ENCODE data around the gene CYP3A7. TPM values are rescaled to one million over a fixed set of nuclear protein-coding genes. Genes with fewer than 3 reads are reported as not detected.
"Not testable (repeated sequence)": the region's sequence is repeated elsewhere in the genome, so short reads cannot be mapped to it uniquely, and the experiment has no call there.

CYP3A7 gene
- total and polyA plus RNA-seq, 7 donors, result not detected

DNA sequence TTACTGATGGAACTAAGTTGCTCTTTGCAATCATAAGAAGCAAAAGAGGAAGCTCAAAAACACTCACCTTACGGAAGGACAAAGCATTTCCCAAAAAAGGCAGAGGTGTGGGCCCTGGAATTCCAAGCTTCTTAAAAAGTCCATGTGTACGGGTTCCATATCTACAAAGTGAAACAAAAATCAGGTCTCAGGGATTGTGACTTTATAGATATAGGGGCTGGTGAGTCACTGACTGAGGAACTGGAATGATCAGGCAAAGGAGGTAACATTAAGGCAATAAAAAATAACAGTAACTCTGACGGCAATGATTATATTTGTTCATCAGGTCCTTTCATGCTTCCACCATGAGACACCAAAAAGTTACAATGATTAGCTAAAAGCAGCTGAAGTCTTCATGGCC lies 4.0 kb downstream of the CYP3A7 start:
- Histone ChIP-seq H3K27ac (no peak overlapping the region), H3K4me1 (no peaks in the 10 kb centered on the region), H3K9me3 (no peaks in the 10 kb centered on the region), H3K27me3 (ENCODE audit: insufficient read depth in 3 of 3, low read length in 2 of 3) (no peaks in the 10 kb centered on the region), H3K4me3 (no peak overlapping the region), H3K36me3 (ENCODE audit: insufficient read depth in 1 of 2, low read depth in 1 of 2) (no peaks in the 10 kb centered on the region)
- DNase-seq, result no peak
- no peak for ATAC-seq
- intact Hi-C loops (cut with DNase I), result no loop called here
- TF ChIP-seq, protein P1, sequence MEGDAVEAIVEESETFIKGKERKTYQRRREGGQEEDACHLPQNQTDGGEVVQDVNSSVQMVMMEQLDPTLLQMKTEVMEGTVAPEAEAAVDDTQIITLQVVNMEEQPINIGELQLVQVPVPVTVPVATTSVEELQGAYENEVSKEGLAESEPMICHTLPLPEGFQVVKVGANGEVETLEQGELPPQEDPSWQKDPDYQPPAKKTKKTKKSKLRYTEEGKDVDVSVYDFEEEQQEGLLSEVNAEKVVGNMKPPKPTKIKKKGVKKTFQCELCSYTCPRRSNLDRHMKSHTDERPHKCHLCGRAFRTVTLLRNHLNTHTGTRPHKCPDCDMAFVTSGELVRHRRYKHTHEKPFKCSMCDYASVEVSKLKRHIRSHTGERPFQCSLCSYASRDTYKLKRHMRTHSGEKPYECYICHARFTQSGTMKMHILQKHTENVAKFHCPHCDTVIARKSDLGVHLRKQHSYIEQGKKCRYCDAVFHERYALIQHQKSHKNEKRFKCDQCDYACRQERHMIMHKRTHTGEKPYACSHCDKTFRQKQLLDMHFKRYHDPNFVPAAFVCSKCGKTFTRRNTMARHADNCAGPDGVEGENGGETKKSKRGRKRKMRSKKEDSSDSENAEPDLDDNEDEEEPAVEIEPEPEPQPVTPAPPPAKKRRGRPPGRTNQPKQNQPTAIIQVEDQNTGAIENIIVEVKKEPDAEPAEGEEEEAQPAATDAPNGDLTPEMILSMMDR (IDR thresholded peaks at IDR 0.05), result no peak
- WGBS, 3 donors, result 90 to 94% (median 91%) methylated on average over 3 of the region's 3 CpGs

DNA sequence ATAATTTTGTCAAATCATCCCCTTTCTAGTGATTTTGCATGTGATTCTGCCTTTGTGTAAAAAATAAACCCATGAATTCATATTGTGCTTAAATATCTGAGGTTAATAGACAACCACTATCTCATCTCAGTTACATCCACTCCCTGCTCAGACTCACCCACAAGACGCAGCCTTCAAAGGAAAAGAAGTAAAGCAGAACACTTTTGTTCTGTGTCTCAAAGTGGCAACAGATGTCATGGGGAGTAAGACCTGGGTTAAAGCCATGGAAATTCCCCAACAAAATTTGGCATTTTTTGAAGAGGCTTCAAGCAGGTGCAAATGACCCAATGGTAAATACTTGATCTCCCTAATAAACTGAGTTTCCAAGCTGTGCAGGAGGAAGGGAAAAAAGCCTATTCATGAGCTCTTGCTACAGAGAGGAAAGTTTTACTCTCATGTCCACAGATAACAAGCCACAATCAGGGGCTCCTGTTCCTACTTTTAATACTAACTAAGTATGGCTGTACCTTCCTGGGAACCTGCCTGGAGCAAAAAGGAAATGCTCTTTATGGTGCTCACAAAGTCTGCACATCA lies 4.7 kb downstream of the CYP3A7 start:
- Histone ChIP-seq H3K4me3 (no peak overlapping the region), H3K27ac (no peak overlapping the region), H3K9me3 (no peaks in the 10 kb centered on the region), H3K36me3 (ENCODE audit: insufficient read depth in 1 of 2, low read depth in 1 of 2) (no peaks in the 10 kb centered on the region), H3K27me3 (ENCODE audit: insufficient read depth in 3 of 3, low read length in 2 of 3) (no peaks in the 10 kb centered on the region), H3K4me1 (no peaks in the 10 kb centered on the region)
- DNase-seq, result no peak
- TF ChIP-seq, protein P1 (IDR thresholded peaks at IDR 0.05), result no peak
- no peak for ATAC-seq
- intact Hi-C loops (cut with DNase I), result no loop called here
- 70 to 73% (median 70%) methylated on average over 1 of the region's 1 CpG for WGBS, 3 donors

DNA sequence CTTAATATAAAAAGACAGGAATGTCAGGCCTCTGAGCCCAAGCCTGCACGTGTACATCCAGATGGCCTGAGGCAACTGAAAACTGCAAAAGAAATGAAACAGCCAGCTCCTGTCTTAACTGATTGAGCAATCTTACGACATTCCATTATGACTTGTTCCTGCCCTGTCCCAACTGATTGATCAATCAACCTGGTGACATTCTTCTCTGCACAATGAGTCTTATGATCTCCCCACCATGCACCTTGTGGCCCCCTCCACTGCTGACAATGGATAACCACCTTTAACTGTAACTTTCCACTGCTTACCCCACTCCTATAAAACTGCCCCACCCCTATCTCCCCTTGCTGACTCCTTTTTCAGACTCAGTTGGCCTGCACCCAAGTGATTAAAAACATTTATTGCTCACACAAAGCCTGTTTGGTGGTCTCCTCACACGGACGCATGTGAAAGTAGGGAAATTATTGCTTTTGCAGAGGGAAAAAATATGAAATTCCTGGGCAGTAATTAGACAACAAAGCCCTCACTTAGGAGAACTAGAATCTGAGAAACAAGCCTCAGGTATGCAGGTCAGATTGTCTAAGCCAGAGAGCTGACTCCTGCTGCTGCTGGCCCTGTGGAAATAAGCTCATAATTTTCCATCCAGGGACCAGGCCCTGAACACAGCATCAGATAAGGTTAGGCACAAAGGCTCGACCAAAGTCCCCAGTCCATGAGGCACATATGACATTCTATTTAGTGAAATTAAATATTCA lies 5.3 kb downstream of the CYP3A7 start:
- no peaks in the 10 kb centered on the region for H3K27me3 ChIP-seq (ENCODE audit: insufficient read depth in 3 of 3, low read length in 2 of 3)
- ATAC-seq (no peak), DNase-seq (no peak)
- WGBS, 3 donors, result 64 to 75% (median 64%) methylated on average over 5 of the region's 5 CpGs
- no peaks in the 10 kb centered on the region for H3K4me1 ChIP-seq
- intact Hi-C loops (cut with DNase I), result no loop called here
- H3K4me3 ChIP-seq, result no peak overlapping the region
- H3K36me3 ChIP-seq (ENCODE audit: insufficient read depth in 1 of 2, low read depth in 1 of 2), result no peaks in the 10 kb centered on the region
- H3K9me3 ChIP-seq, result no peaks in the 10 kb centered on the region
- no peak overlapping the region for H3K27ac ChIP-seq
- TF ChIP-seq, protein P1 (IDR thresholded peaks at IDR 0.05), result no peak

DNA sequence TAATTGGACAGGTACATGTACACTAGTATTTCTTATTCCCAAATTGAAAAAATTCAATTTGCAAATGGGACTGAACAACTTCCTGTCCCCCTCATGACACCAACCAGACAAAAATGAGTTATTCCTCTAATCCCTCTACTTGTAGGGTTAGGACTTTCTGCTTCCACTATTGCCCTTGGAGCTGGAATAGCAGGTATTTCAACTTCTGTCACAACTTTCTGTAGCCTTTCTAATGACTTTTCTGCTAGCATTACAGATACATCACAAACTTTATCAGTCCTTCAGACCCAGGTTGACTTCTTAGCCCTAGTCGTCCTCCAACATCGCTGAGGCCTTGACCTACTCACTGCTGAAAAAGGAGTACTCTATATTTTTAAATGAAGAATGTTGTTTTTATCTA lies 6.4 kb downstream of the CYP3A7 start:
- H3K27me3 ChIP-seq (ENCODE audit: insufficient read depth in 3 of 3, low read length in 2 of 3), result no peaks in the 10 kb centered on the region
- no peaks in the 10 kb centered on the region for H3K9me3 ChIP-seq
- ATAC-seq, result no peak
- DNase-seq, result no peak
- 96 to 100% (median 98%) methylated on average over 2 of the region's 2 CpGs for WGBS, 3 donors
- H3K4me3 ChIP-seq, result no peak overlapping the region
- H3K27ac ChIP-seq, result no peak overlapping the region
- intact Hi-C loops (cut with DNase I), result no loop called here
- TF ChIP-seq, protein P1 (IDR thresholded peaks at IDR 0.05), result no peak
- H3K36me3 ChIP-seq (ENCODE audit: insufficient read depth in 1 of 2, low read depth in 1 of 2), result no peaks in the 10 kb centered on the region
- no peaks in the 10 kb centered on the region for H3K4me1 ChIP-seq

DNA sequence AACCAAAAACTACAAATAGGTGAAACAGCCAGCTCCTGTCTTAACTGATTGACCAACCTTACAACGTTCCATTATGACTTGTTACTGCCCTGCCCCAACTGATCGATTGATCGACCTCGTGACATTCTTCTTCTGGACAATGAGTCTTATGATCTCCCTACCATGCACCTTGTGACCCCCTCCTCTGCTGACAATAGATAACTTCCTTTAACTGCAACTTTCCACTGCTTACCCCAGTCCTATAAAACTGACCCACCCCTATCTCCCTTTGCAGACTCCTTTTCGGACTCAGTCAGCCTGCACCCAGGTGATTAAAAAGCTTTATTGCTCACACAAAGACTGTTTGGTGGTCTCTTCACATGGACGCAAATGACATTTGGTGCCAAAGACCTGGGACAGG lies 11.8 kb downstream of the CYP3A7 start:
- DNase-seq; H3K4me3 ChIP-seq; H3K27me3 ChIP-seq (ENCODE audit: insufficient read depth in 3 of 3, low read length in 2 of 3); H3K36me3 ChIP-seq (ENCODE audit: insufficient read depth in 1 of 2, low read depth in 1 of 2); intact Hi-C loops (cut with DNase I); H3K27ac ChIP-seq; H3K9me3 ChIP-seq; ATAC-seq; H3K4me1 ChIP-seq: not testable (repeated sequence)
- WGBS, 3 donors, result 92 to 93% (median 92%) methylated on average over 6 of the region's 6 CpGs

Measured in psoas muscle (tissue), 8 donors.